ENCODE results near the gene LHCGR.
"Not testable (repeated sequence)": the region's sequence is repeated elsewhere in the genome, so short reads cannot be mapped to it uniquely, and the experiment has no call there.

Gene LHCGR

DNA sequence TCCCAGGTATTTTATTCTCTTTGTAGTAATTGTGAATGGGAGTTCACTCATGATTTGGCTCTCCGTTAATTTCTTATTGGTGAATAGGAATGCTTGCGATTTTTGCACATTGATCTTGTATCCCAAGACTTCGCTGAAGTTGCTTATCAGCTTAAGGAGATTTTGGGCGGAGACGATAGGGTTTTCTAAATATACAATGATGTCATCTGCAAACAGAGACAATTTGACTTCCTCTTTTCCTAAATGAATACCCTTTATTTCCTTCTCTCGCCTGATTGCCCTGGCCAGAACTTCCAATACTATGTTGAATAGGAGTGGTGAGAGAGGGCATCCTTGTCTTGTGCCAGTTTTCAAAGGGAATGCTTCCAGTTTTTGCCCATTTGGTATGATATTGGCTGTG lies 51.9 kb downstream of the LHCGR start:
- DNase-seq: not testable (repeated sequence)

DNA sequence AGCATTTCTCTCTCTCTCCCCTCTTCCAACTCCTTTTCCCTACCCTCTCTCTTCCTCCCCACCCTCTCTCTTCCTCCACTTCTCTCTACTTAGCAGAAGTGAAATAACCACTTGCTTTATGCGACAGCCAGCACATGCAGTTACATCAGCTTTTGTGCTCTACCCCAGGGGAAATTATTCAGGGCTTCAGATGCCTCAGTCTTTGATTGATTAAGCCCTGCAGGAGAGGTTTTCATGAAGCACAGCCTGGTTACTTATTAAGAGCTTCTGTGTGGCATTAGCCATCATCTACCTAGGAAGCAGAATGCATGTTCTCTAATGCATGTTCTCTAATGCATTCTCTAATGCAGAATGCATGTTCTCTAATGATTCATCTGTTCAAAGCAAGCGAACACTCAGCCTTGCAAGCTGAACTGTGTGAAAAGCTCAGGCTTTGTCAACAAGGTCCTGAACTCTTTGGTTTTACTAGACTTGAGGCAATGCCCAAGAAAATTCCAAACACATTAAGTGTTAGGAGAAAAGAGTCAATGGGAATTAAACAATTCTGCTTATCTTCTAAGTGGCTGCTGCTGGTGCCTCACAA lies 56.1 kb downstream of the LHCGR start:
- DNase-seq: no peak

DNA sequence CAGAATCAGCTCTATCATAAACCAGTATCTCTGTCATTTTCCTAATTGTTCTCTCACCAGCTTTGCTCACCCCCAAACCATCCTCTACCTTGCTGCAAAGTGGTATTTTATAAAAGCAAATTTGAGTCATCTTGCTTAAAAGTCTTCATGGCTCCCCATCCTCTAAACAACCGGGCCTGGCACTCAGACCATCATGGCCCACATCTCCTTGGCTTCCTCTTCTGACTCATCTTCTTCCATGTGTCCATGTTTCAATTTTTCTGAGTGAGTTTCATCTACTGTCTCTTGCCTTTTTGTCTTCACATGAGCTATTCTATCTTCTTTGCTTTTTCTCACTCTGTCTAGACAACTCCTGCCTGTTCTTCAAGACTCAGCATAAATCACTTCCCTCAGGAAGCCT lies 58.6 kb downstream of the LHCGR start:
- no peak for DNase-seq

DNA sequence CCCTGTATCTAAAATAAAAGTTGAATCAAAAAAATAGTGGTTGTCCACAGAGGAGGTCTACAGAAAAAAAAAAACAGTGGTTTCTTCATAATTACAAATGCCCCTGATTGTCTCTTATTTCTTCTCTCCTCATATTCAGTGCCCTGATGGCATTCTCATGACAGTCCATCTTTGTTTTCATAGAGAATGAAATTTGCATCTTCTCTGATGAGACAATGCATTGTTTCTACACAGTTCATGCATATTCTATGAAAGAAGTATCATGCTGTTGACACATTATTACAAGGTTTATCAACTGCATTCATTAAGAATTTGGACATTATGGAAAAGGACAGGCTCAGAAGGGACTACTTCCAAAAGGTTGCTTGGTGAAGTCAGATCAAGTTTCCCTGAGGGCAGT lies 59.5 kb downstream of the LHCGR start:
- DNase-seq: no peak

DNA sequence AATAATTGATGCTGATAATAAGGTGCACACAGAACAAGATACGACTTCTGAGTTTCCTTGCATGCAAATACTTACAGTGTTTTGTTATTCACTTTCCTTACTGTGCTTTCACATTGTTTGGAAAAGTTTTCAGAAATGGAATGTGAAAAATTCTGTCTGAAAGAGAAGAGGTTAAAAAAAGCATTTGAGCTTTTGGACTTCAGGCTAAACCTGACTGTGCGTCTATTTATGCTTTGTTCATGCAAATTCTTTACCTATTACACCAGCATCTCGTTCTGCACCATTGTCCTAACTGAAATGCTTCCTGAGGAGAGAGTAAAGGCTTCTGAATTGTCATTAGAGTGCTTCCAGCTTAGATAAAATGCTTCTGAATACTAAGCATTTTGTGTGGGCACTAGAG lies 61.4 kb downstream of the LHCGR start:
- DNase-seq: no peak

DNA sequence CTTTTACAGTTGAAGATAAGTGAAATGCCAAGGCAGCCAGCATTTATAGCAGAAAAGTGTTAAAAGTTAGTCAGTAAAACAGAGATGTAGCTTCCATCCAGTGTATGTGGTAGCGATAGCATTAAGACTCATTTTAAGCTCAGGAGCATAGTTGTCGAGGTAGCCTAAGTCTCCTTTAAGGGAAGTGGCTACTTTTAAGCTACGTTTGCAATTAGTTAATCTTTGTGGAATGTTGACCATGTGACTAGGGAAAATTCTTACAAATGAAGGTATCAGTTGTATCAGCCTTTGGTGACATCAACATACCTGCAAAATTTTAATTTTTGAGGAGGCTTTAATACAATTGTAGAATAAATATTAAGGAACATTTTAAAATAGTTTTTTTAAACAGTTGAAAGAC lies 61.9 kb downstream of the LHCGR start:
- DNase-seq: no peak

DNA sequence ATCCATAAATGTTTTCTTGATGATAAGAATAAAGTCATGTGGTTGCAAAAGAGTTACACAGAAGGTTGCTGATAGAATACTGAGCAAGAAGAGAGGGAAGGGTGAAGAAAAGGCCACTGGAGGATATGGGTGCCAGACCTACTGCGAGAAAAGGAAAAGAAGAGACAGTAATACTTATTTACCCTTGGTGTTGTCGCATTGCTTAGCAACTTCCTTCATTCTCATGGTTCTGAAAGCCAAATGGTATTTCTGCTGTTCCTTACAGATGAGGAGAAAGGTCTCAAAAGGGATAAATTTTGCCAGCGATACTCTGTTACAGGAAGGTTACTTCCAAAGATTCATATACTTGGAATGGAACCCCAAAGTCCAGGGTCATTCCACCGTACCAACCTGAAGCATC lies 62.5 kb downstream of the LHCGR start:
- no peak for DNase-seq

DNA sequence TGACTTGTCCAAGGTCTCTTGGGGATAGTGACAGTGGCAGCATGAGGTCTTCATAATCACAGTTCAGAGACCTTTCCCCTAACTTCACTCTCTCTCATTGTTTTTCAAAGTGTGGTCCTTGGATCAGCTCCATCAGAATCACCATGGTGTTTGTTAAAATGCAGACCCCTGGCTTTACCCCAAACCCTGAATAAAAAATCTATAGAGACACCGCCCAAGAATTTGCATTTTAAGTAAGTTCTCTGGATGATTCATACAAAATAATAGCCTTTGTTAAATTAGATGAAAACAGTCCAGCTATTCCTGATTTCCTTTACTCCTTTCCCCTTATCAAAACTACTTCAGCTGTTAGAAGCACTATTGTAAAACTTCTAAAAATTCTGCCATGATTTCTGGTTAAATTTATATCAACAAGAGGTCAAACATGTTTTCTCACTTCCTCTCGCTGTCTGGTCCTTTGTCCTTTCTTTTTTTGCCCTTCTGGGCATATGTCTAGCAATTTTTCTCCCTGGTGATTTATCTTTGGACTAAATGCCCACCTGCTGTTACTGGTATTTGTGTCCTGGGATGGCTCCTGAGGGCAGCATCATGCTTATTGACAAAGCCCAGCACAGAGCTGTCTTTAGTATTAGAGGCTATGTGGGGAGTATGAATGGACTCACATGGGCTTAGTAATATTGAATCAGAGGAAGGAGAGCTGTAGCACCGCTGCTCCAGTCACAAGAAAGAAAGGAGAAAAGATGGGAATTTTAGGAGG lies 63.4 kb downstream of the LHCGR start:
- no peak for DNase-seq

DNA sequence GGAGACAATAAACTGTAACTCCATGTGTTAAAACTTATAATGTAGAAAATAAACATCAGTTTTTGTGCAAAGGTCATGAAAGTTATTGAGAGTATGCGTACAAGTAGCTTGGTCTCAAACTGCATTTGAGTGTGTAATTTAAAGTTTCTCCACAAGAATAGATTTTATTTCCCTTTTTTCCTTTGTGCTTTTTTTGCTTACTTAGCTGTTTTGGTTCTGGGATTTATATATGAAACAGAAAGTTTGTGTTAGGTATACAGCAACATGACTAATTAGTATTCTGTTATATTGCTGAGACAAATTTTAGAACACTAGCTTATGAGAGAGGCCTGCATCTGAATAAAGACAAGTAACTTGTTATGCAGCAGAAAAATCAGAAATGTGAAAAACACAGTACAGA lies 70.4 kb downstream of the LHCGR start:
- DNase-seq: no peak

DNA sequence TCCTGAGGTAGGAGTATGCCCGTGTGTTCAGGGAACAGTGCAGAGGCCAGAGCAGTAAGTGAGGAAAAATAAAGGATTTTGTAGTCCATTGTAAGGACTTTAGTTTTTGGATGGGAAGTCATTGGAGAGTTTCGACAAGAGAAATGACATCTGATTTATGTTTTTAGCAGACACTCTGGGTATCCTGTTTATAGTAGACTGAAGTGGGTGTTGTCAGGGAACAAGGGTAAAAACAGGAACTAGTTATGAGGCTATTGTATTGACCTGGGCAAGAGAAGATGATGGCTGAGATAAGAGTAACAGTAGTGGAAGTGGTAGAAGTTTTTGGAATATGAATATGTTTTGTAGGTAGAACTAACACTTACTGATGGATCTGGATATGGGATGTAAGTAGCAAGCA lies 78.1 kb downstream of the LHCGR start:
- DNase-seq: no peak

DNA sequence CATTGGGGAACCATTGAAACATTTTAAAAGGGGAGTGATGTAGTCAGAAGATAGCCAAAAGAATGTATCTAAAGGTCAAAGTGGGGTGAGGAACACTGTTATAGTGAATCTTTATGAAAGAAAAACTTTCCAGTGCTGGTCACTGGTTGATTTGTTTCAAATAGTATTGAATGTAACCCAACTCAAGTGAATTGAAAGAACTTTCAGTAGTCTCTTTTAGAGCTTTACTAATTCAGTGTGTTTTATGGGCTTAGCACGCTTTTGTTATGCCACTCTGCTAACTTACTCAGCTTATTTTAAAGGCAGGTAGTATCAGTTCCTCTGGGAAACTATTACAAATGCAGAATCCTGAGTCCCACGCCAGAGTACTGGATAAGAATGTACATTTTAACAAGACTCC lies 80.6 kb downstream of the LHCGR start:
- DNase-seq: no peak

DNA sequence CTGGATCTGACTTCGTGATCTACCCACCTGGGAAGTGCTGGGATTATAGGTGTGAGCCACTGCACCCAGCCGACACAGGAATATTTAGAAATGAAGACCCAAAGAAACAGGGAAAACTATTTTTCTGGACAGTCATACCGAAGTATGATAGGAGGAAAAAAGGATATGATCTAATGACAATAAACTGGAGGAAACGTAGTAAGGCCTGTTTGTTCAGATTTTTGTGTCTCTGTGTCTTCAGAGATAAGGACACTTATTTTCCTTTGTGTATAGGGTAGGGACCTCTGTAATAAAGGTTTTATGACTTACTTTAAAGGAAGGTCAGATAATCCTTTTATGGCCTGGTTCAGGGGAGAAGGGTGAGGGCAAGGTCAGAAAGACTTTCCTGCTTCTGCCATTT lies 81.9 kb downstream of the LHCGR start:
- no peak for DNase-seq

DNA sequence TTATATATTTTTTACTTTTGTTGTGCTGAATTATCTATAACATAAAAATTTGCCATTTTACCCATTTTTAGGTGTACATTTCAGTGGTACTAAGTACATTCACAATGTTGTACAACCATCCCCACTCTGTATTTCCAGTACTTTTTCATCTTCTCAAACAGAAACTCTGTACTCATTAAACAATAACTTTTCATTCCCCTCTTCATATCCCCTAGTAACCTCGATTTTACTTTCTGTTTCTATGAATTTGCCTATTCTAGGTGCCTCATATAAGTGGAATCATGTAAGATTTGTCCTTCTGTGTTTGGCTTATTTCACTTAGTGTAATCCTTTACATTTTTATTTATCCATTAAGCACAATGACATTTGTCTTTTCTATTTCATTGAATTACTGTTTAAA lies 86.5 kb downstream of the LHCGR start:
- no peak for DNase-seq

DNA sequence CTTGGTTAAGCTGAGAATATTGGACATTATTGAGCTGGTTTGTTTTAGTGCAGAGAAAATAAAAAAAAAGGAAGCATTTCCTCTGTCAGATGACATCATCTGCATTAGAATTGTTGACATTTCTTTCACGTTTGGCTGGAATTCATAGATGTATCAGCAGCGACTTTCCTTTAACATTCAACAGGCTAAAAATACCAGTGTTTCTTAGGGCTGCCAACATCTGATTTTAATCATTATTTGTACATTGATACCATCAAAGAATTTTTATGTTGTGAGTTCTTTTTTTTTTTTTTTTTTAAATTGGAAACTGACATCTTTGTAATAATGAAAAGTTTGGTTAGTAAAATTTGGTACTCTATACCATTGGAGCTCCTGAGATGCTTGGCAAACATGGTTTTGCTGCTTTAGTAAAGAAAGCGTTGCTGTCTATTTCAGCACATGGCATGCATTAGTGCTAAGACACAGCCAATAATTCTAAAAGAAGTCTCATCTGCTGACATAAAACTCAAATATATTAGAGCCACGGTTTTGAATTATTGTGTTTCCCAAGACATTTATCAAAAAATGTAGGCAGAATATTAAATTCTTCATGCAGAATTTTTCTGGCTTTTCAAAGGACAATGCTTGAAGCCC lies 104.2 kb downstream of the LHCGR start:
- no peak for DNase-seq

DNA sequence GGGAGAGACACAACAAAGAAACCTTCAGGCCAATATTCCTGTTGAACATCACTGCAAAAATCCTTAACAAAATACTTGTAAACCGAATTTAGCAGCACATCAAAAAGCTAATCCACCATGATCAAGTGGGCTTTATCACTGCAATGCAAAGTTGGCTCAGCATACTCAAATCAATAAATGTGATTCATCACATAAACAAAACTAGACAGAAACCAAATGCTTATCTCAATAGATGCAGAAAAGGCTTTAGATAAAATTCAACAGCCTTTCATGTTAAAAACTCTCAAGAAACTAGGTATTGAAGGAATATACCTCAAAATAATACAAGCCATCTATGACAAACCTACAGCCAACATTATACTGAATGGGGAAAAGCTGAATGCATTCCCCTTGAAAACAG lies 117.3 kb downstream of the LHCGR start:
- no peak for DNase-seq

Measured in CD4-positive, alpha-beta T cell treated with Interferon alpha-2 for 1 hour (primary cell).